ENCODE measurements around the gene CPM.

Gene CPM

DNA sequence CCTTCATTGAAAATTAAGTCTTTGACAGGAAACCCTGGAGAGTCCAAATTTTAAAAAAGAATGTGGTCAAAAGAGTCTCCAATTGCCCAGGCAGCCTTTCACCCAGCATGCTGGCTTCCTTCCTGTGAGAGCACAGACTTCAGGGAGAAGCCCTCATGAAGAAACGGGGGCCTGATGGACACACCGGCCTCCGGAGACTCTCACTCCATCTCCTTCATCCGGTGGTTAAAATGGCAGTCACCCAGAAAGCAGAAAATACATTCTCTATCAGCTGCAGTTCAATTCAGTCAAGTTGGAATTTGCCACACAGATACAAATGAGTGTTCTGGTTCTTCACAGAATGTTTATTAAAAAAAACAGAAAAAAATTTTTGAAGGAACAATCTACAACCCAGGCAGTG, 56.5 kb downstream of the CPM start:
- DNase-seq = no peak

- DNase-seq = no peak
Measured at GRCh38 chr12:68873316-68873715, 59.7 kb downstream of the CPM start.

GRCh38 chr12:68871921-68872320, 61.0 kb downstream of the CPM start:
- peak in 1 of 2 experiments; percentile 28 for DNase-seq

DNA sequence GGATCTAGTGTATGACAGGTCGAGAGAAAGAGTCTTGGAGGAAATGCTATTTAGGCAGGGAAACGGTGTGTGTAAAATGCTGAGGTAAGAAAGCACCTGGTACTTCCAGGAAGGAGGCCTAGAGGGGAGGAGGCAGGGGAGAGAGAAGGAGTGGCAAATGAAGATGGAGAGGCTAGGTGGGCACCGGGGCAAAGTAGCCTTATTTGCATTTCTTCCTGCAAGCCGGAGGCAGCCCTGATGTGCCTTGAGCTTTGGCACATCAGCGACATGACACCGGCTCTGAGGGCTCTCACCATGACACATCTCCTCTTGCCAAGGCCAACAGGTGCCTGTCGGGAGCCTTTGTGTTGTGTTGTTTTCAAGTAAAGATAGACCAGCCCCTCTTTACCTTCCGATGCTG, 61.6 kb downstream of the CPM start:
- no peak for DNase-seq

DNA sequence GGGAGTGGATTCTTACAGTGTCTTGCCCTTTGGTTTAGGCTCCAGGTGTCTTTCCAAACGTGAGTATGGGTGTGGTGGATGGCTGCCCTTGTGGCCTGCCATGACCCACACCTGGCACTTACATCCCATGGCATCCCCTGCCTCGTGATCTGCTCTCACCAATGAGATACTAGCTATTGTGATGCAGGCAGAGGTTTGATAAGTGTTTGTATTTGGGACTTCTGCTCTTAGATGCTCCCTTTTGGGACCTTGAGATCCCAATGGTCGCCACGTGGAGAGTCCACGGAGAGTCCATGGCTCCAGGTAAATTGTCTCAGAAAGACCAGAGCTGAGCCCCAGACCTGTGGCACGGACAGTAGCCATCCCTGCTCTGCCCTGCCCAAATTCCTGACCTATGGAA, 62.5 kb downstream of the CPM start:
- no peak for DNase-seq

- DNase-seq = no peak
Measured at GRCh38 chr12:68870011-68870410, 63.0 kb downstream of the CPM start.

- no peak for DNase-seq
Measured at GRCh38 chr12:68868043-68868790, 64.8 kb downstream of the CPM start.

DNA sequence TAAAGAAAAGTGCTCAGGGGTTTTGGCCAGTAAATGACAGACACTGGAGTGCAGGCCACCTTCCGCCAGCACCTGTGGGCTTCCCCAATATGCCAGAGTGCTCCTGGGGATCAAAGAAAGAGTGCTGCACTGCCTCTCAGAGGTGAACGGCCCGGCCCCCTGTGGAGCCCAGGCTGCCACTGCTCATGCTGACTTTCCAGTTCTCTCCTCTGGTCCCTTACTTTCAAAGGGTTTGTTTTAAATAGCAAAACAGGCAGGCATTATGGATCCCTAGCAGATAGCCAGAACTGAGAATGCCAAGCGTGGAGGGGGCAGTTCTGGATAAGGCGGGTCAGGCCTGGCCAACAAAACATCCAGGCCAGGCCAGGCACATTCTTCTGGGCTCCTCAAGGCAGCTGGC, 65.4 kb downstream of the CPM start:
- no peak for DNase-seq

- DNase-seq = no peak
Measured at GRCh38 chr12:68866950-68867349, 66.0 kb downstream of the CPM start.

DNA sequence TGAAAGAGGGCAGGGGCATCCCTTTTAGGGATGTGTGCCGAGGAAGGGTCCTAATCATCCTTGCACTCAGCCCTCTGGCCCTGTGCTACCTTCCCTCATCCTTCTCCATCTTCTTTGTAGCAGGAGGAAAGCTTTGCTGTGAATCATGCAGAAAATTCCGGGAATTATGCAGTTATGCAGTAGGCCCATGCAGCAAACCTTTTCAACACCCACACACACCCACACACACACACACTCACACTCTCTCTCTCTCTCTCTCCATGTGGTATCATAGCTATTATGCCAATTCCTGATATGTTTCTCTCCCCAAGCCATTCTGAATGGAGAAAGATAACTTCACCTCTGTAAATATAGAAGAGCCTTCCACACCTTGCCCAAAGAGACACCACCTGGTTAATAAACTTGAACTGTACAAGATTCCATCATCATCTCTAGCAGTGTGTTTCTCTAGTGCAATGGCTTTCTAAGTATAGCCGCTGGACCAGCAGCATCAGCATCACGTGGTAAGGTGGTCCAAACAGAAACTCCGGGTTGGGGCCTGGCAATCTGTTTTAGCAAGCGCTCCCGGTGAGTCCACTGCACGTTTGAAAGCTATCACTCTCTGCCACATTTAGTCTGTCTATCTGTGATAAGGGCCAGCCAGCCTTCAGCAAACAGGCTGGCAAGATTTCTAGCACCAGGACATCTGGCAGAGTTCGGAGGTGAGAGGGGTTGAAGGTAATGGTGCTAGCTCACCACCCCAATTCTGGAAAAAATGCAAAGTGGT, 67.4 kb downstream of the CPM start:
- no peak for DNase-seq

- DNase-seq = no peak
Measured at GRCh38 chr12:68864604-68865003, 68.4 kb downstream of the CPM start.

DNA sequence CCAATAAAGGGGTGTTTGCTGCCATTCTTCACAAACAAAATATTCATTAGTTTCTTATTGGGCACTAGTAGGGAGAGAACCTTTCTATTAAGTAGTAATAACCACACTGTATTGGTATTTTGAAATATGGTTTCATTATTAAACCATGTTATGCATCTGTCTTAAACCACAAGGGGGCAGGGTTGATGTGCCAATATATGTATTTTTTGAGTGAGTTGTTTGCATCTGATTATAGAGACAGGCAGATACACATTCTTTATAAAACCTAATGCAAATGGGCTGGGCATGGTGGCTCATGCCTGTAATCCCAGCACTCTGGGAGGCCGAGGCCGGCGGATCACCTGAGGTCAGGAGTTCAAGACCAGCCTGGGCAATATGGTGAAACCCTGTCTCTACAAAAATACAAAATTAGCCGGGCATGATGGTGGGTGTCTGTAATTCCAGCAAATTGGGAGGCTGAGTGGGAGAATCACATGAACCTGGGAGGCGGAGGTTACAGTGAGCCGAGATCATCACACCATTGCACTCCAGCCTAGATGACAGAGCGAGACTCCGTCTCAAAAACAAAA, 69.0 kb downstream of the CPM start:
- DNase-seq = peak in 1 of 2 experiments; percentile 10

GRCh38 chr12:68863109-68863770, 69.7 kb downstream of the CPM start:
- DNase-seq = no peak

GRCh38 chr12:68861890-68862289, 71.1 kb downstream of the CPM start:
- DNase-seq = no peak

GRCh38 chr12:68856510-68856909, 76.5 kb downstream of the CPM start:
- DNase-seq = no peak

DNA sequence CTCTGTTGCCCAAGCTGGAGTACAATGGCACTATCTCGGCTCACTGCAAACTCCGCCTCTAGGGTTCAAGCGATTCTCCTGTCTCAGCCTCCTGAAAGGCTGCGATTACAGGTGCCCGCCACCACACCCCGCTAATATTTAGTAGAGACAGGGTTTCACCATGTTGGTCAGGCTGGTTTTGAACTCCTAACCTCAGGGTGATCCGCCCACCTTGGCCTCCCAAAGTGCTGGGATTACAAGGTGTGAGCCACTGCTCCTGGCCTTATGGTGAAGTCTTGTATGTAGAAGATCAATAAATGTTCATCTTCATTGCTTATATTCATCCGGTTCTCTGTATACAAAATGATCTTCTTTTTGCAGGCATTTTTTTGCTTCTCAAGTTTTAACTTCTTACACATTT, 77.2 kb downstream of the CPM start:
- DNase-seq = no peak

DNA sequence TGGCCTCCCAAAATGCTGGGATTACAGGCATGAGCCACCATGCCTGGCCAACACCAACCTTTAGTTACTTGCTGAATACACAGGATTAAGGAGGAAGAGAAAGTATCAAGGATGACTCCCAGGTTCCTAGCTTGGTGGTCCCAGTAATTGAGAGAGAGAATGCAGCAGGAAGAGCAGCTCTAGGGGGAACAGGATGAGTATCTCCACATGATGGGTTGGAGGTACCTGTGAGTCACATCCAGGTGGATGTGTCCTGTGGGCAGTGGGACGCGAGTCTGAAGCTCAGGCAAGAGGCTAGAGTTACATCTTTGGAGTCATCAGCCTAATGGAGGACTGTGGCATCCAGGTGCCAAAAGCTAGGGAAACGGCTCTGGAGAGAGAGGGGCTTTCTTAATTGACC, 77.9 kb downstream of the CPM start:
- no peak for DNase-seq

DNA sequence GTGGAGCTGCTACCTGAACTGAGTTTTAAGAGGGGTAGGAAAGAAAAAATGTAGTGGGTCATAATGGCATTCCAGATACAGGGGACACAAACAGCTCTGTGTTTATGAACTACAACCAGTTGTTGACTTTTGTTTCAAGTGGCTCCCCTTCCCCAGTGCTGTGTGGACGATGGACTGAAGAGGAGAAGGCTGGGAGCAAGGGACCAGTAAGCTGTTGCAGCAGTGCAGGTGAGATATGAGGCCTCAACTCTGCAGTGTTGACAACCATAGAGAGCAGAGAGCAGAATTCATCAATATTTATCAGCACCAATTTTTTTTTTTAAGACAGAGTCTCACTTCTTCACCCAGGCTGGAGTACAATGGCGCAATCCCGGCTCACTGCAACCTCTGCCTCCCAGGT, 78.4 kb downstream of the CPM start:
- DNase-seq = no peak

- DNase-seq = no peak
Measured at GRCh38 chr12:68854078-68854468, 78.9 kb downstream of the CPM start.

GRCh38 chr12:68853396-68854077, 79.4 kb downstream of the CPM start:
- DNase-seq = no peak

DNA sequence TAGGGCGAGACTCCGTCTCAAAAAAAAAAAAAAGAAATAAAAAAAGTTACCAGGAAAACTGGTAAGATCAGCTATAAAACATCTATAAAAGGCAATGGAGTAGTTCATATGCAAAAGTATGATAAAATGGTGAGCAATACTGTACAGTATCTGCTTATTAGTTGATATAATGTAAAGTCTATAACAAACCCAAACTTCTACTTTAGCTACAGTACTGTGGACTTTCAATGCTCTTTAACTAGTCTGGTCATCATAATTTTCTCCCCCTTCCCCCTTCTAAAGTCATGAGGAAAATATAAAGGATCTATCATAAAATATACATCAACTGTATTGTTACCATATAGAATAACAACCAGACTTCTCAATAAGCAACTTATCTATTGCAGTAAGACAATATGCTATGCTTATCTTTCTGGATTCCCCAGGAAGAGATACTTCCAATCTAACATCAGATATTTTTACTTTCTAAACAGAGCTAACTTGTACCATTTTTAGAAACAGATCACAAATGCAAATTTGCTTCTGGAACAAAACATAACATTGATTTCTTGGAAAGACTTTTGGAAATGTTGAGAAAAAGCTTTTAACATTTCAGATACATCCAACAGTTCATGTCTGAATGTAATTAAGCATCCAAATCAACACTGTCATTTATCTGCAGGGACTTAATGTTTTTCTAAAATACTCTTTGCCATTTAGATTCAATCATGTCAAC, 81.2 kb downstream of the CPM start:
- DNase-seq = no peak

GRCh38 chr12:68850390-68850789, 82.6 kb downstream of the CPM start:
- no peak for DNase-seq
